NCI-H82 treated with DMSO at 0.1 percent for 48 hours (cell line): ENCODE measurements around the gene EMX1.
A peak's percentile ranks its signal among the peaks of the same experiment; 100 is the strongest.

Experiments
- DNase-seq: peaks from one replicate; lab custom pipeline; 2025; ENCODE audit not compliant: unreplicated experiment; lab: John Stamatoyannopoulos, UW

The EMX1 gene

GRCh38 chr2:72924353-72925240, 7.3 kb downstream of the EMX1 start:
- no peak for DNase-seq

- DNase-seq, result no peak
These were observed 8.1 kb downstream of the EMX1 start for GRCh38 chr2:72925328-72925943.

GRCh38 chr2:72926368-72926767, 9.0 kb downstream of the EMX1 start:
- no peak for DNase-seq

- DNase-seq, result no peak
These were observed 9.6 kb downstream of the EMX1 start for GRCh38 chr2:72926811-72927465.

GRCh38 chr2:72927619-72928550, 10.6 kb downstream of the EMX1 start:
- no peak for DNase-seq

GRCh38 chr2:72929010-72929409, 11.7 kb downstream of the EMX1 start:
- no peak for DNase-seq

- DNase-seq, result no peak
These were observed 14.1 kb downstream of the EMX1 start for GRCh38 chr2:72931280-72931910.

GRCh38 chr2:72932045-72932740, 14.9 kb downstream of the EMX1 start:
- no peak for DNase-seq

GRCh38 chr2:72932805-72933204, 15.5 kb downstream of the EMX1 start:
- DNase-seq, result no peak

- DNase-seq, result no peak
These were observed 15.9 kb downstream of the EMX1 start for GRCh38 chr2:72933207-72933606.

- no peak for DNase-seq
These were observed 16.4 kb downstream of the EMX1 start for GRCh38 chr2:72933646-72934151.

GRCh38 chr2:72934683-72935610, 17.6 kb downstream of the EMX1 start:
- no peak for DNase-seq

GRCh38 chr2:72935611-72935957, 18.3 kb downstream of the EMX1 start:
- DNase-seq, result no peak

- no peak for DNase-seq
These were observed 19.5 kb downstream of the EMX1 start for GRCh38 chr2:72936660-72937355.

- no peak for DNase-seq
These were observed 20.0 kb downstream of the EMX1 start for GRCh38 chr2:72937356-72937669.

GRCh38 chr2:72938455-72938854, 21.1 kb downstream of the EMX1 start:
- no peak for DNase-seq

GRCh38 chr2:72940361-72940760, 23.0 kb downstream of the EMX1 start:
- DNase-seq, result no peak

GRCh38 chr2:72940786-72941185, 23.5 kb downstream of the EMX1 start:
- DNase-seq, result peak; percentile 54
